Raji (cell line): Measurements from ENCODE around the gene PDK4.

Source experiments
- POLR2A ChIP-seq: IDR thresholded peaks from 2 replicates; pipeline ENCODE4 v1.6.1; 2011; ENCODE audit warnings: low read depth, low read length, control low read depth; ENCODE audit not compliant: insufficient read depth

Gene PDK4

DNA sequence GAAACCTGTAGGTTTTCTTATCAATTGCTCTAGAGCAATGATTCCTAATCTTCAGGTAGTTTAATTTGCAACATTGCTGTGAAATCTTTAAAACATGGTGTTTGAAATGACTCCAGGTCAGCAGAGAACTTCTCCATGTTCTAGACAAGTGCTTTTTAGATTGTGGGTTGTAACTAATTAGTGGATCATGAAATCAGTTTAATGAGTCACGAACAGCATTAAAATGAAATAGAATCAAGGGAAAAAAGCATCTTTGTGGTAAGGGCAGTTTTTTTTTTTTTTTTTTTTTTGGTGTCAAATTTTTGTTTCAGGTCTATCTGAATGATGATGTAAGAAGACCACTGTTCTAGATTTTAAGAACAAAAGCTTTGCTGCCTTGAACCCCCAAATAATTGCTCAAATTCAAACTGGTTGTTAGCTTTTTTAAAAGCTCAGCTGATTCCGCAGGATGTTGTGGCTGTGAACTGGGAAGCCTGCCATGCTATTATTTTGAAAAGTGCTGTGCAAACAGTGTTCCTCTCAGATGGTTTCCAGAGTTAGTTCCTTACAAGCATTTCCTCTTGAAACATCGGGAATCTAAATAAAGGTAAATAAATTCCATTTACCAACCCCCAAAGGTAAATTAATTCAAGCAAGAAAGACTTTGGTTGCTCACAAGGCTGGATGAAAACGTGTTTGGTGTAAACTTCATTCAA is 13.1 kb upstream of the PDK4 start:
- TF ChIP-seq POLR2A, result no peak

- TF ChIP-seq POLR2A, result no peak
These were observed 12.2 kb upstream of the PDK4 start for GRCh38 chr7:95608359-95609173.

DNA sequence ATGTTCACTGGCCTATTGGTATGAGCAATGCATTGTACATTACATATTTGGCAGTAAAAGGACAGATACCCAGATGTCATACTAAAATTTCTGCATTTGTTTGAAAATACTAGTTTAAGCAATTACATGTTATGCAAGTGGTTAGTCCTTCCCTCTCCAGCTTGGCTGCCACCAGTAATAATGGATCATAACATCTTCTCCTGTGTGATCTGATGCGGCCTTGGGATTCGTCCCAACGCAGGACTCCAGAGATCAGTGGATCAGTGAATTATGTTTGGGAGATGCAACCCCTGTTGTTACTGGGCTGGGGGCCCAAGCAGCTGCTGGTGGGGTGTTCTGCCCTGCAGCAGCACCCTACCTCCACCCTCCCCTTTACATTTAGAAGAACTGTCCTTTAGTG is 11.2 kb upstream of the PDK4 start:
- no peak for TF ChIP-seq POLR2A

- no peak for TF ChIP-seq POLR2A
These were observed 9.0 kb upstream of the PDK4 start for GRCh38 chr7:95605275-95605674.

DNA sequence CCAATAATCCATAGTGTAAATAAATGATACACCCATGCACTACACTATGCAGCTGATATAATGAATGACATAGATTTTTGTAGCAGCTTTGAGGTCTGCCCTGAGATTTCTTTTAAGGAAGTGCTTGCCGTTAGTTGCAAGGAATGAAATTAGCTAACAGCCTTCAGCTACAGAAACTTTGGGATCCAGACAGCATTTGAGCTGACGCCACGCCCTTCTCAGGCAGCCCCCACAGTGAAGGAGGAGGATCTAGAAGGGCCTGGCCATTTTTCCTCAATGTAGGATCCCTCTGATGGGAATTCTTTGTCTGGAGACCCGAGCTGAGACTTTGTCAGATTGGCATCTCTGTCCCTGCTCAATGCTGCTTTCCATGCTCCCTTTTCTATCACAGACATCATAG is 6.1 kb upstream of the PDK4 start:
- no peak for TF ChIP-seq POLR2A

- no peak for TF ChIP-seq POLR2A
These were observed 5.0 kb upstream of the PDK4 start for GRCh38 chr7:95601316-95601715.

- no peak for TF ChIP-seq POLR2A
These were observed 2.8 kb upstream of the PDK4 start for GRCh38 chr7:95599069-95599468.

GRCh38 chr7:95598511-95598910 is 2.2 kb upstream of the PDK4 start:
- TF ChIP-seq POLR2A, result no peak

- TF ChIP-seq POLR2A, result no peak
These were observed 544 bp downstream of the PDK4 start for GRCh38 chr7:95595746-95596197.

GRCh38 chr7:95594185-95594584 is 2.1 kb downstream of the PDK4 start:
- no peak for TF ChIP-seq POLR2A

GRCh38 chr7:95593343-95593742 is 3.0 kb downstream of the PDK4 start:
- no peak for TF ChIP-seq POLR2A

DNA sequence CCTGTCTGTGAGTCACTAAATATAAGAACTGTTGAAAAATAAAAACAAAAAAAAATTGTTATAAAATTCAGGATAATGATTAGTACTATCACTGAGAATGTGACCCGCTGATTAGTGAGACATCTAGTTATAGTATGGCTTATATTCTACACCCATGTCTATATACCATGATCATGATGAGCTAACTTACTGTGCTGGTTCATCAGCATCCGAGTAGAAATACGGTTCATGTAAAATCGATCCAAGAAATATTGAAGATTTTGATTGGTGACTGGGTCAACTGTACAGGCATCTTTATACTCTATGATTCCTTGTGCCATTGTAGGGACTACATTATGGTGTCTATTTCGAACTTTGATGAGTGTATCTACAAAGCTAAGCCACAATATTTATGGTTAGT is 3.7 kb downstream of the PDK4 start:
- no peak for TF ChIP-seq POLR2A

DNA sequence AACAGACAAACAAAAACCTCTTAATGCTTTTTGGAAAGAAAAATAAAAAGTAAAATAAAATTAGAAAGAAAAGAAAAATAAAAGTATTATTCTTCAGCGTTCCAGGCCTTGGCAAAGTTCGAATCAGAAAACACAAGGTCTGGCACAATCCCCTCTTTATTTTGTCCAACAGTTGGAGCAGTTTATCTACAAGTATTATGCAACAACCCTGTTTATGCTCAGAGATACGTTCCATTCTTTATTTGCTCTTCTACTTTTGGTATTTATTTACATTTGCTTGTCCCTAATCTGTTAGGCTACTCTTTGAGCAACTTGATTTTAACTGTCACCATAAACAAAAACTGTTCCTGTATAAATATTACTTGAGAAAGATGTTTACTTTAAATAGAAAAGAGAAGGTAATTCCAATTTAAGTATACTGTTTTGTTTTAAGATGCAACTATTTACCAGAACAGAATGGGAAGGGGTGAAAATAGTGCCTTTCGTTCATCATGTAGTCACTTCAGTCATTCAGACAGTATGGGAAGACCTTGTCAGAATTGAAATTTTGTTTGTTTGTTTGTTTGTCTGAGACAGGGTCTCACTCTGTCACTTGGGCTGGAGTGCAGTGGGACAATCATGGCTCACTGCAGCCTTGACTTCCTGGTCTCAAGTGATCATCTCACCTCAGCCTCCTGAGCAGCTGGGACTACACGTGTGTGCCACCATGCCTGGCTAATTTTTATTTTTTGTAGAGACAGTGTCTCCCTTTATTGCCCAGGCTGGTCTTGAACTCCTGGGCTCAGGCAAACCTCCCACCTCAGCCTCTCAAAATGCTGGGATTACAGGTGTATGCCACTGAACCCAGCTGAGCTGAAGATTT is 5.7 kb downstream of the PDK4 start:
- TF ChIP-seq POLR2A, result no peak

DNA sequence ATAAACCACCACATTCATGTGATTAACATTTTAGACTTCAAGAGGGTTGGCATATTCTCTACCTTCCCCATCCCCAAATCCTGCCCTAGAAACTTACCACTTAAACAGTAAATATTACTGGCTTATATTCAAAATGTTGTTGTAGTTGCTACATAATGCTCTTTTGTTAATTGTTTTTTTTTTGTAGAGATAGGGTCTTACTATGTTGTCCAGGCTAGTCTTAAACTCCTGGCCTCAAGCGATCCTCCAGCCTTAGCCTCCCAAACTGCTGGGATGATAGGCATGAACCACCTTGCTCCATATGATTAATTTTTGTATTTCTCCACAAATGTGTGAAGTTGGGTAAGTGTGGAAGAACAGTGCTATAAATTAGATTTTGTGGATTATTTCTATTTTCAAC is 6.5 kb downstream of the PDK4 start:
- TF ChIP-seq POLR2A, result no peak

DNA sequence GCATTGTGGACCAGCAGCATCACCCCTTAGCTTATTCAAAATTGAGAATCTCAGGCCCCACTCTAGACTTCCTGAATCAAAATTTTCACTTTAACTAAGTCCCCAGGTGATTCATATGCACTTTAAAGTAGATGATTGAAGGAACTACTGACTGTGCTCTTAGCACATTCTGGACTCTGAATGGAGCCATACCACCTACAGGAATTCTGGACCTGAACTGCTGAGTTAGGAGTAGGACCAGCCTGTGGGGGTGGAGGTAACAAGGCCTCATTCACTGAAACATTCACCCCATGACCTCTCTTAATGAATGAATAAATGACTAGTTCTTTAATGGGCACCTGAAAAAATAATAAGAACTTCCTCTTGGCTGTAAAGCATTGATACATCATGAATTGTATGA is 7.3 kb downstream of the PDK4 start:
- no peak for TF ChIP-seq POLR2A

- no peak for TF ChIP-seq POLR2A
These were observed 9.4 kb downstream of the PDK4 start for GRCh38 chr7:95586951-95587301.
